Endothelial cell of umbilical vein (primary cell): ENCODE results near the gene RPL22. TPM values are rescaled to one million over a fixed set of nuclear protein-coding genes. Genes with fewer than 3 reads are reported as not detected.

Experiments used
- BruUV-seq: library from RNA; stranded (reverse); fragments of 400-500 nt; replicated peaks from 2 replicates; lab custom pipeline; 2021; lab: Mats Ljungman, UMichigan
- CTCF ChIA-PET: fragments of 300-600, 350-600 bp; sonication (Branson Sonifier 250); formaldehyde crosslinking; loops from one replicate; lab custom pipeline; 2021; ENCODE audit warnings: antibody characterized with exemption, inconsistent platforms; lab: Charles Lee
- POLR2A ChIA-PET: fragments of 300-600, 350-600 bp; sonication (Branson Sonifier 250); formaldehyde crosslinking; loops from one replicate; lab custom pipeline; 2021; ENCODE audit warnings: antibody characterized with exemption, inconsistent platforms; lab: Charles Lee
- DNase-seq: peaks from one replicate; pipeline ENCODE4 v3.0.0-alpha.2; 2011; ENCODE audit warnings: low read depth, low spot score
- FAIRE-seq: peaks from 2 replicates; lab custom pipeline; 2011; peaks lifted over from hg19 to GRCh38; lab: Jason Lieb, UNC
- H2AFZ ChIP-seq: 2 replicates; pipeline ENCODE4 v1.6.0; 2012; ENCODE audit warnings: low read depth, low read length, control low read depth, inconsistent platforms
- H3K27ac ChIP-seq: 2 replicates; pipeline ENCODE4 v1.5.1; 2011; ENCODE audit warnings: low read depth, mild to moderate bottlenecking, control low read depth, low read length, moderate library complexity; ENCODE audit not compliant: insufficient read depth
- H3K27me3 ChIP-seq, 2 experiments: 2 replicates each; pipeline versions ENCODE4 v1.6.0 to v1.6.1; 2011; ENCODE audit warnings: low read length in 2 of 2, mixed read lengths in 1 of 2; ENCODE audit not compliant: control insufficient read depth in 2 of 2, insufficient read depth in 2 of 2
- H3K36me3 ChIP-seq, 2 experiments: 2 replicates in 1 of 2; 3 replicates in 1 of 2; pipeline ENCODE4 v1.5.1; 2011; ENCODE audit warnings: low read length in 2 of 2, mild to moderate bottlenecking in 1 of 2, moderate library complexity in 1 of 2; ENCODE audit not compliant: control insufficient read depth in 2 of 2, insufficient read depth in 2 of 2; ENCODE audit errors: extremely low read depth in 1 of 2
- H3K4me1 ChIP-seq: 3 replicates; pipeline ENCODE4 v1.5.1; 2011; ENCODE audit warnings: mild to moderate bottlenecking, low read length; ENCODE audit not compliant: control insufficient read depth, insufficient read depth; ENCODE audit errors: extremely low read depth
- H3K4me2 ChIP-seq: 2 replicates; pipeline ENCODE4 v1.6.1; 2011; ENCODE audit warnings: low read length, control low read depth, mixed read lengths; ENCODE audit not compliant: insufficient read depth
- H3K4me3 ChIP-seq, 3 experiments: fragments of 200-600 bp in 1 of 3; sonication (generic), shearing (Covaris generic) in 1 of 3; replicated peaks in 1 of 3; 2 replicates each; pipeline ENCODE4 v1.5.1; 2011 to 2016; ENCODE audit warnings: control low read depth in 3 of 3, low read length in 3 of 3, mild to moderate bottlenecking in 2 of 3, inconsistent platforms in 1 of 3, low read depth in 1 of 3, moderate library complexity in 1 of 3; ENCODE audit not compliant: insufficient read depth in 1 of 3
- H3K79me2 ChIP-seq: 2 replicates; pipeline ENCODE4 v1.6.0; 2012; ENCODE audit warnings: low read length, inconsistent platforms; ENCODE audit not compliant: control insufficient read depth, insufficient read depth
- H3K9ac ChIP-seq: replicated peaks from 2 replicates; pipeline ENCODE3; 2011; ENCODE audit warnings: low read length, control low read depth; ENCODE audit not compliant: insufficient read depth; ENCODE audit errors: extremely low read depth
- H3K9me1 ChIP-seq: replicated peaks from 3 replicates; pipeline ENCODE4 v1.6.0; 2011; ENCODE audit warnings: mild to moderate bottlenecking, low read length; ENCODE audit not compliant: control insufficient read depth, insufficient read depth; ENCODE audit errors: extremely low read depth
- H3K9me3 ChIP-seq: replicated peaks from 2 replicates; pipeline ENCODE4 v1.5.1; 2012; ENCODE audit warnings: low read length, inconsistent platforms; ENCODE audit not compliant: control insufficient read depth, insufficient read depth
- H4K20me1 ChIP-seq: replicated peaks from 2 replicates; pipeline ENCODE3; 2011; ENCODE audit warnings: mild to moderate bottlenecking, low read length; ENCODE audit not compliant: control insufficient read depth, insufficient read depth; ENCODE audit errors: extremely low read depth
- EZH2 ChIP-seq: IDR thresholded peaks from 2 replicates; pipeline ENCODE4 v1.6.1; 2012; ENCODE audit warnings: borderline replicate concordance, low read depth, mild to moderate bottlenecking, moderate library complexity, low read length, inconsistent platforms; ENCODE audit not compliant: severe bottlenecking
- FOS ChIP-seq: IDR thresholded peaks from 2 replicates; pipeline ENCODE4 v1.6.1; 2011; ENCODE audit warnings: mild to moderate bottlenecking, low read length, moderate library complexity, borderline replicate concordance; ENCODE audit not compliant: insufficient read depth
- MYC ChIP-seq: IDR thresholded peaks from one replicate; pipeline ENCODE4 v1.6.1; 2011; ENCODE audit warnings: mild to moderate bottlenecking, low read depth, low read length
- POLR2A ChIP-seq: IDR thresholded peaks from 2 replicates; pipeline ENCODE4 v1.6.1; 2012; ENCODE audit warnings: low read depth, mild to moderate bottlenecking, control low read depth, low read length
- POLR2AphosphoS5 ChIP-seq: IDR thresholded peaks from 2 replicates; pipeline ENCODE4 v1.6.1; 2012; ENCODE audit warnings: low read depth, mild to moderate bottlenecking, control low read depth, low read length, moderate library complexity; ENCODE audit not compliant: insufficient read depth
- dilution Hi-C: fragments of 300-500 bp; cut with MboI; formaldehyde crosslinking; loops from one replicate; pipeline ENCODE4 v1.15.0; 2019; ENCODE audit warnings: low sequenced_read_pairs; ENCODE audit not compliant: extremely low pct_ligation_motif_present
- intact Hi-C: fragments of 100-400 bp; cut with micrococcal nuclease; formaldehyde crosslinking; loops from one replicate; pipeline ENCODE4 v1.10.0; 2022
- polyA plus RNA-seq, 4 experiments: library from polyadenylated mRNA; depleted of rRNA in 3 of 4; stranded (reverse) in 3 of 4; unstranded in 1 of 4; fragments of >200 nt; gene quantifications; 2 replicates each; pipeline versions ENCODE4 v1.2.1 to v1.2.3, GENCODE V29; 2011 to 2012; ENCODE audit warnings: missing spikeins in 1 of 4
- total RNA-seq: library from RNA; stranded (reverse); gene quantifications from 2 replicates; pipeline ENCODE4 v1.2.3, GENCODE V29; 2021
- TF ChIP-seq, protein P1 (sequence below): IDR thresholded peaks from 2 replicates; pipeline ENCODE4 v1.6.1; 2011; ENCODE audit not compliant: insufficient read depth, insufficient read length

Gene RPL22
- total and polyA plus RNA-seq, 2 donors (not counting 3 experiments of a cell fraction or from before 2014, with no cell fraction given) = 71.2 to 343 TPM

DNA sequence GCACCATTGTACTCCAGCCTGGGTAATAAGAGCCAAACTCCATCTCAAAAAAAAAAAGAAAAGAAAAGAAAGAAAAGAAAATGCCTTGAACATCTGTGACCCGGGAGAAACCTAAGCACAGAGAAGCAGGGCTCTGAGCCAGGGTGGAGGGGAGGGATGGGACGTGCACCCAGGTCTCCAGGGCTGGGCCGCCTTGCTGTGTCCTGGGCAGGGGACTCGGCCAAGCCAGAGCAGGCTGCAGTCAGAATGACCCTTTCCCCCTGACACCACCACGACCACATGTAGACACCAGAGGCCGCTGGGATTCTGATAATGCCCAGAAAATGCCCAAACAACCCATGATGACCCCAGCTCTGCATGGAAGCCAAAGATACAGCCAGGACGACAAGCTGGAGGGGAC lies 37.1 kb downstream of the RPL22 start:
- no peak for TF ChIP-seq POLR2AphosphoS5
- no peak for TF ChIP-seq FOS
- POLR2A ChIA-PET = no interaction called here
- intact Hi-C loops (loop anchor here (5.0 kb wide), 1 partner anchor 1455 kb away; no protein-coding TSS in a partner anchor), dilution Hi-C loops (no loop called here)
- no peaks in the 10 kb centered on the region for H3K9me1 ChIP-seq
- H3K79me2 ChIP-seq = no peaks in the 10 kb centered on the region
- H3K4me3 ChIP-seq = no peak overlapping the region
- H3K4me2 ChIP-seq = no peak overlapping the region
- CTCF ChIA-PET = interaction anchor here (1.0 to 1.5 kb wide), 5 partner anchors 25 to 128 kb away, joined by 3 to 4 read pairs (median 3); no protein-coding TSS in a partner anchor
- H3K4me1 ChIP-seq = no peaks in the 10 kb centered on the region
- H3K9ac ChIP-seq = no peak overlapping the region
- H3K27ac ChIP-seq = no peak overlapping the region
- no peaks in the 10 kb centered on the region for H3K27me3 ChIP-seq
- no TSS peak for BruUV-seq
- DNase-seq (no peak), FAIRE-seq (no peak)
- no peaks in the 10 kb centered on the region for H3K9me3 ChIP-seq
- no peaks in the 10 kb centered on the region for H4K20me1 ChIP-seq
- H3K36me3 ChIP-seq = no peaks in the 10 kb centered on the region
- no peak overlapping the region for H2AFZ ChIP-seq

DNA sequence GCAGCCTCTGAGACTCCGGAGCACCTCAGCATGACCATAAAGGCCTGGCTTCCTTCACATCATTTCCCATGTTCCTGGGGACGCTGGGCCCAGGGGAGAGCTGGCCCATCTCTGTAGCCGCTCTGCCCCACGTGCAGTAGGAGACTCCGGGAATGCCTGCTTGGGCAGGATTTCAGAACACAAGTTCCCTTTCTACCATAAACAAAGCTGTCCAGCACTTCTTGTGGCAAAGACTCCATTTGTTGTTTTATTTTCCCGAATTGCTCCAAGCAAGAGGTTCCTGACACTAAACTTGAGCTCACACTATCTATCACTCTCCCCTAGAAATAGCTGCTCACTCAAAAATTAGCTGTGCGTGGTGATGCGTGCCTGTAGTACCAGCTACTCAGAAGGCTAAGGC lies 41.2 kb downstream of the RPL22 start:
- TF ChIP-seq, protein P1, sequence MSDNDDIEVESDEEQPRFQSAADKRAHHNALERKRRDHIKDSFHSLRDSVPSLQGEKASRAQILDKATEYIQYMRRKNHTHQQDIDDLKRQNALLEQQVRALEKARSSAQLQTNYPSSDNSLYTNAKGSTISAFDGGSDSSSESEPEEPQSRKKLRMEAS = no peak
- no peak for TF ChIP-seq MYC
- TF ChIP-seq POLR2A = no peak
- no peak for TF ChIP-seq EZH2
- dilution Hi-C loops = no loop called here
- H2AFZ ChIP-seq = no peak overlapping the region
- H3K9me1 ChIP-seq = no peaks in the 10 kb centered on the region
- ChIA-PET POLR2A (no interaction called here), CTCF (interaction anchor here (0.8 kb wide), 1 partner anchor 10 kb away, joined by 4 read pairs; no protein-coding TSS in a partner anchor)
- H3K79me2 ChIP-seq = no peaks in the 10 kb centered on the region
- H3K4me2 ChIP-seq = no peak overlapping the region
- FAIRE-seq (no peak), DNase-seq (no peak)
- no peak overlapping the region for H3K9ac ChIP-seq
- no peaks in the 10 kb centered on the region for H4K20me1 ChIP-seq
- no peaks in the 10 kb centered on the region for H3K9me3 ChIP-seq
- intact Hi-C loops = no loop called here
- no peaks in the 10 kb centered on the region for H3K27me3 ChIP-seq
- H3K4me1 ChIP-seq = no peaks in the 10 kb centered on the region
- BruUV-seq = no TSS peak
- no peak overlapping the region for H3K4me3 ChIP-seq
- H3K36me3 ChIP-seq = no peaks in the 10 kb centered on the region
- H3K27ac ChIP-seq = no peak overlapping the region
